ENCODE results near the gene NSRP1.

GRCh38 chr17:30187573-30187972, 71.0 kb downstream of the NSRP1 start:
- TF ChIP-seq CTCF (IDR thresholded peaks at IDR 0.05; ENCODE audit: borderline replicate concordance, extremely low read depth, low read length, poor library complexity, severe bottlenecking): no peak
- TF ChIP-seq EZH2 (IDR thresholded peaks at IDR 0.05; ENCODE audit: borderline replicate concordance, low read depth, low read length, severe bottlenecking): no peak

Measured in DND-41 (cell line).